Uterus (tissue), 2 donors: Measurements from ENCODE around the gene MB.

Experiments
- POLR2A ChIP-seq, 2 donors: fragments of 450-650 bp; IDR thresholded peaks; one replicate each; pipeline ENCODE4 v1.6.1; 2016; ENCODE audit warnings: antibody characterized with exemption in 2 of 2, mild to moderate bottlenecking in 1 of 2, moderate library complexity in 1 of 2
- TF ChIP-seq, protein P1 (sequence below), 4 experiments: fragments of 200-600 bp in 2 of 4; fragments of 450-650 bp in 2 of 4; sonication (generic) in 2 of 4; IDR thresholded peaks; one replicate each; pipeline ENCODE4 v1.5.1; 2016 to 2019; ENCODE audit warnings: antibody characterized with exemption in 4 of 4, mild to moderate bottlenecking in 2 of 4, moderate library complexity in 1 of 4

DNA sequence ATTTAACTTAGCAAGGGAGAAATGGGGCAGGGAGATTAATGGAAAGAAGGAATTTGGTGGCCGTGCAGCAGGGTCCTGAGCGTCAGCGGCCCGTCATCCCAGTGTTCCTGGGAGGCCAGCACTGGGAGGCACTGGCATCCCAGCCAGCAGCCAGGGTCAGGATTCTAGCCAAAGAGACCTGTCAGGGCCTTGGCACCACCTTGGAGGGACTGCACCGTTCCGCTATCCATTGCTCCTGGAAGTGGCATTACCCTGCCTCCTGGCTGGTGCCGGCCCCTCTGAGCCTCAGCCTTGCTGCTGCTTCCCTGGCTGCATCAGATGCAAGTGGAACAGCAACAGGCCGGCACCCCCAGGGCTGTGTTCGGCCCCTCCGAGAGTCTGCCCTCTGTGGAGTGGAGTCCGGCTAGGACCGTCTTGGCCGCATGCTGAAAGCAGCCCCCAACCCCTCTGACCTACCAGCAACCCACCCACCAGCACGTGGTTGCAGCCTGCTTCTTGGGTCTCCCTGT lies 46.4 kb downstream of the MB start:
- TF ChIP-seq, protein P1, sequence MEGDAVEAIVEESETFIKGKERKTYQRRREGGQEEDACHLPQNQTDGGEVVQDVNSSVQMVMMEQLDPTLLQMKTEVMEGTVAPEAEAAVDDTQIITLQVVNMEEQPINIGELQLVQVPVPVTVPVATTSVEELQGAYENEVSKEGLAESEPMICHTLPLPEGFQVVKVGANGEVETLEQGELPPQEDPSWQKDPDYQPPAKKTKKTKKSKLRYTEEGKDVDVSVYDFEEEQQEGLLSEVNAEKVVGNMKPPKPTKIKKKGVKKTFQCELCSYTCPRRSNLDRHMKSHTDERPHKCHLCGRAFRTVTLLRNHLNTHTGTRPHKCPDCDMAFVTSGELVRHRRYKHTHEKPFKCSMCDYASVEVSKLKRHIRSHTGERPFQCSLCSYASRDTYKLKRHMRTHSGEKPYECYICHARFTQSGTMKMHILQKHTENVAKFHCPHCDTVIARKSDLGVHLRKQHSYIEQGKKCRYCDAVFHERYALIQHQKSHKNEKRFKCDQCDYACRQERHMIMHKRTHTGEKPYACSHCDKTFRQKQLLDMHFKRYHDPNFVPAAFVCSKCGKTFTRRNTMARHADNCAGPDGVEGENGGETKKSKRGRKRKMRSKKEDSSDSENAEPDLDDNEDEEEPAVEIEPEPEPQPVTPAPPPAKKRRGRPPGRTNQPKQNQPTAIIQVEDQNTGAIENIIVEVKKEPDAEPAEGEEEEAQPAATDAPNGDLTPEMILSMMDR (IDR thresholded peaks at IDR 0.05): no peak
- no peak for TF ChIP-seq POLR2A (IDR thresholded peaks at IDR 0.05)
